Transverse colon (tissue), 3 donors: ENCODE measurements around the gene PKD1.

Source experiments
- EP300 ChIP-seq: sonication (generic); formaldehyde crosslinking; IDR thresholded peaks from one replicate; pipeline ENCODE4 v1.6.1; 2017; ENCODE audit warnings: antibody characterized with exemption, low read depth
- POLR2A ChIP-seq: fragments of 450-650 bp; IDR thresholded peaks from one replicate; pipeline ENCODE4 v1.6.1; 2016; ENCODE audit warnings: antibody characterized with exemption, mild to moderate bottlenecking, moderate library complexity
- TF ChIP-seq, protein P1 (sequence below), 5 experiments: fragments of 200-600 bp in 3 of 5; fragments of 450-650 bp in 2 of 5; sonication (generic) in 3 of 5; IDR thresholded peaks; 1 replicate in 2 of 5; 2 replicates in 3 of 5; pipeline ENCODE4 v1.5.1; 2016 to 2017; ENCODE audit warnings: antibody characterized with exemption in 5 of 5, inconsistent platforms in 3 of 5, mild to moderate bottlenecking in 2 of 5, moderate library complexity in 1 of 5

GRCh38 chr16:2053897-2054296, 81.8 kb downstream of the PKD1 start:
- TF ChIP-seq POLR2A (no peak), EP300 (no peak)
- TF ChIP-seq, protein P1, sequence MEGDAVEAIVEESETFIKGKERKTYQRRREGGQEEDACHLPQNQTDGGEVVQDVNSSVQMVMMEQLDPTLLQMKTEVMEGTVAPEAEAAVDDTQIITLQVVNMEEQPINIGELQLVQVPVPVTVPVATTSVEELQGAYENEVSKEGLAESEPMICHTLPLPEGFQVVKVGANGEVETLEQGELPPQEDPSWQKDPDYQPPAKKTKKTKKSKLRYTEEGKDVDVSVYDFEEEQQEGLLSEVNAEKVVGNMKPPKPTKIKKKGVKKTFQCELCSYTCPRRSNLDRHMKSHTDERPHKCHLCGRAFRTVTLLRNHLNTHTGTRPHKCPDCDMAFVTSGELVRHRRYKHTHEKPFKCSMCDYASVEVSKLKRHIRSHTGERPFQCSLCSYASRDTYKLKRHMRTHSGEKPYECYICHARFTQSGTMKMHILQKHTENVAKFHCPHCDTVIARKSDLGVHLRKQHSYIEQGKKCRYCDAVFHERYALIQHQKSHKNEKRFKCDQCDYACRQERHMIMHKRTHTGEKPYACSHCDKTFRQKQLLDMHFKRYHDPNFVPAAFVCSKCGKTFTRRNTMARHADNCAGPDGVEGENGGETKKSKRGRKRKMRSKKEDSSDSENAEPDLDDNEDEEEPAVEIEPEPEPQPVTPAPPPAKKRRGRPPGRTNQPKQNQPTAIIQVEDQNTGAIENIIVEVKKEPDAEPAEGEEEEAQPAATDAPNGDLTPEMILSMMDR (IDR thresholded peaks at IDR 0.05): no peak
